ENCODE measurements around the gene MCF2L2. TPM values are rescaled to one million over a fixed set of nuclear protein-coding genes. Genes with fewer than 3 reads are reported as not detected.

MCF2L2 gene
- total and polyA plus RNA-seq, 9 donors = 0.09 to 0.56 (median 0.24) TPM

- no peaks in the 10 kb centered on the region for H3K36me3 ChIP-seq (ENCODE audit: control insufficient read depth, insufficient read depth, low read length)
- H3K9me3 ChIP-seq (replicated peaks; ENCODE audit: control insufficient read depth, low read depth, low read length) = no peaks in the 10 kb centered on the region
- H3K27me3 ChIP-seq (ENCODE audit: control insufficient read depth, insufficient read depth, low read length) = no peaks in the 10 kb centered on the region
- DNase-seq = peak; percentile 77
- no peak overlapping the region for H3K27ac ChIP-seq (ENCODE audit: low read length)
- 65% methylated on average over 6 of the region's 11 CpGs for WGBS (ENCODE audit: insufficient coverage)
- H3K4me1 ChIP-seq (ENCODE audit: control insufficient read depth, insufficient read depth, low read length) = no peaks in the 10 kb centered on the region
- H3K4me3 ChIP-seq (ENCODE audit: low read length) = no peak overlapping the region
These were observed 42.5 kb downstream of the MCF2L2 start for GRCh38 chr3:183385698-183386613.

- DNase-seq = peak; percentile 50
- no peak overlapping the region for H3K4me3 ChIP-seq (ENCODE audit: low read length)
- H3K27ac ChIP-seq (ENCODE audit: low read length) = no peak overlapping the region
- no peaks in the 10 kb centered on the region for H3K27me3 ChIP-seq (ENCODE audit: control insufficient read depth, insufficient read depth, low read length)
- H3K36me3 ChIP-seq (ENCODE audit: control insufficient read depth, insufficient read depth, low read length) = no peaks in the 10 kb centered on the region
- no peaks in the 10 kb centered on the region for H3K9me3 ChIP-seq (replicated peaks; ENCODE audit: control insufficient read depth, low read depth, low read length)
- no CpG with 5 or more reads among the region's 1 CpG for WGBS (ENCODE audit: insufficient coverage)
- H3K4me1 ChIP-seq (ENCODE audit: control insufficient read depth, insufficient read depth, low read length) = no peaks in the 10 kb centered on the region
These were observed 46.7 kb downstream of the MCF2L2 start for GRCh38 chr3:183381673-183382072.

GRCh38 chr3:183381179-183381578 lies 47.2 kb downstream of the MCF2L2 start:
- no peaks in the 10 kb centered on the region for H3K36me3 ChIP-seq (ENCODE audit: control insufficient read depth, insufficient read depth, low read length)
- H3K4me1 ChIP-seq (ENCODE audit: control insufficient read depth, insufficient read depth, low read length) = no peaks in the 10 kb centered on the region
- H3K9me3 ChIP-seq (replicated peaks; ENCODE audit: control insufficient read depth, low read depth, low read length) = no peaks in the 10 kb centered on the region
- no peak overlapping the region for H3K4me3 ChIP-seq (ENCODE audit: low read length)
- 33% methylated on average over 1 of the region's 4 CpGs for WGBS (ENCODE audit: insufficient coverage)
- H3K27ac ChIP-seq (ENCODE audit: low read length) = no peak overlapping the region
- no peaks in the 10 kb centered on the region for H3K27me3 ChIP-seq (ENCODE audit: control insufficient read depth, insufficient read depth, low read length)
- no peak for DNase-seq

GRCh38 chr3:183378951-183379350 lies 49.5 kb downstream of the MCF2L2 start:
- Histone ChIP-seq H3K9me3 (replicated peaks; ENCODE audit: control insufficient read depth, low read depth, low read length) (no peaks in the 10 kb centered on the region), H3K4me1 (ENCODE audit: control insufficient read depth, insufficient read depth, low read length) (no peaks in the 10 kb centered on the region), H3K4me3 (ENCODE audit: low read length) (no peak overlapping the region), H3K27me3 (ENCODE audit: control insufficient read depth, insufficient read depth, low read length) (no peaks in the 10 kb centered on the region), H3K36me3 (ENCODE audit: control insufficient read depth, insufficient read depth, low read length) (no peaks in the 10 kb centered on the region), H3K27ac (ENCODE audit: low read length) (no peak overlapping the region)
- DNase-seq = no peak
- 100% methylated on average over 1 of the region's 3 CpGs for WGBS (ENCODE audit: insufficient coverage)

- no peaks in the 10 kb centered on the region for H3K27me3 ChIP-seq (ENCODE audit: control insufficient read depth, insufficient read depth, low read length)
- H3K36me3 ChIP-seq (ENCODE audit: control insufficient read depth, insufficient read depth, low read length) = no peaks in the 10 kb centered on the region
- H3K9me3 ChIP-seq (replicated peaks; ENCODE audit: control insufficient read depth, low read depth, low read length) = no peaks in the 10 kb centered on the region
- no peak for DNase-seq
- 92% methylated on average over 5 of the region's 12 CpGs for WGBS (ENCODE audit: insufficient coverage)
- no peak overlapping the region for H3K27ac ChIP-seq (ENCODE audit: low read length)
- no peak overlapping the region for H3K4me3 ChIP-seq (ENCODE audit: low read length)
- H3K4me1 ChIP-seq (ENCODE audit: control insufficient read depth, insufficient read depth, low read length) = no peaks in the 10 kb centered on the region
These were observed 49.9 kb downstream of the MCF2L2 start for GRCh38 chr3:183378545-183378944.

GRCh38 chr3:183378008-183378407 lies 50.4 kb downstream of the MCF2L2 start:
- Histone ChIP-seq H3K4me1 (ENCODE audit: control insufficient read depth, insufficient read depth, low read length) (no peaks in the 10 kb centered on the region), H3K9me3 (replicated peaks; ENCODE audit: control insufficient read depth, low read depth, low read length) (no peaks in the 10 kb centered on the region), H3K4me3 (ENCODE audit: low read length) (no peak overlapping the region), H3K27ac (ENCODE audit: low read length) (no peak overlapping the region), H3K36me3 (ENCODE audit: control insufficient read depth, insufficient read depth, low read length) (no peaks in the 10 kb centered on the region), H3K27me3 (ENCODE audit: control insufficient read depth, insufficient read depth, low read length) (no peaks in the 10 kb centered on the region)
- DNase-seq = no peak
- 100% methylated on average over 2 of the region's 3 CpGs for WGBS (ENCODE audit: insufficient coverage)

- no peaks in the 10 kb centered on the region for H3K9me3 ChIP-seq (replicated peaks; ENCODE audit: control insufficient read depth, low read depth, low read length)
- H3K4me1 ChIP-seq (ENCODE audit: control insufficient read depth, insufficient read depth, low read length) = no peaks in the 10 kb centered on the region
- no peaks in the 10 kb centered on the region for H3K27me3 ChIP-seq (ENCODE audit: control insufficient read depth, insufficient read depth, low read length)
- no peak for DNase-seq
- no peak overlapping the region for H3K4me3 ChIP-seq (ENCODE audit: low read length)
- no peaks in the 10 kb centered on the region for H3K36me3 ChIP-seq (ENCODE audit: control insufficient read depth, insufficient read depth, low read length)
- no peak overlapping the region for H3K27ac ChIP-seq (ENCODE audit: low read length)
- 61% methylated on average over 2 of the region's 7 CpGs for whole genome bisulfite sequencing (ENCODE audit: insufficient coverage)
These were observed 51.0 kb downstream of the MCF2L2 start for GRCh38 chr3:183377307-183377959.

- Histone ChIP-seq H3K27me3 (ENCODE audit: control insufficient read depth, insufficient read depth, low read length) (no peaks in the 10 kb centered on the region), H3K4me3 (ENCODE audit: low read length) (no peak overlapping the region), H3K9me3 (replicated peaks; ENCODE audit: control insufficient read depth, low read depth, low read length) (no peaks in the 10 kb centered on the region), H3K4me1 (ENCODE audit: control insufficient read depth, insufficient read depth, low read length) (no peaks in the 10 kb centered on the region), H3K36me3 (ENCODE audit: control insufficient read depth, insufficient read depth, low read length) (no peaks in the 10 kb centered on the region), H3K27ac (ENCODE audit: low read length) (no peak overlapping the region)
- DNase-seq = peak; percentile 74
- WGBS (ENCODE audit: insufficient coverage) = no CpG with 5 or more reads among the region's 5 CpGs
These were observed 52.6 kb downstream of the MCF2L2 start for GRCh38 chr3:183375787-183376186.

GRCh38 chr3:183375337-183375736 lies 53.1 kb downstream of the MCF2L2 start:
- 67% methylated on average over 1 of the region's 6 CpGs for WGBS (ENCODE audit: insufficient coverage)
- Histone ChIP-seq H3K27me3 (ENCODE audit: control insufficient read depth, insufficient read depth, low read length) (no peaks in the 10 kb centered on the region), H3K4me3 (ENCODE audit: low read length) (no peak overlapping the region), H3K4me1 (ENCODE audit: control insufficient read depth, insufficient read depth, low read length) (no peaks in the 10 kb centered on the region), H3K9me3 (replicated peaks; ENCODE audit: control insufficient read depth, low read depth, low read length) (no peaks in the 10 kb centered on the region), H3K27ac (ENCODE audit: low read length) (no peak overlapping the region), H3K36me3 (ENCODE audit: control insufficient read depth, insufficient read depth, low read length) (no peaks in the 10 kb centered on the region)
- DNase-seq = no peak

- Histone ChIP-seq H3K9me3 (replicated peaks; ENCODE audit: control insufficient read depth, low read depth, low read length) (no peaks in the 10 kb centered on the region), H3K27me3 (ENCODE audit: control insufficient read depth, insufficient read depth, low read length) (no peaks in the 10 kb centered on the region), H3K36me3 (ENCODE audit: control insufficient read depth, insufficient read depth, low read length) (no peaks in the 10 kb centered on the region), H3K27ac (ENCODE audit: low read length) (no peak overlapping the region), H3K4me3 (ENCODE audit: low read length) (no peak overlapping the region), H3K4me1 (ENCODE audit: control insufficient read depth, insufficient read depth, low read length) (no peaks in the 10 kb centered on the region)
- no peak for DNase-seq
- no CpG with 5 or more reads among the region's 3 CpGs for WGBS (ENCODE audit: insufficient coverage)
These were observed 55.5 kb downstream of the MCF2L2 start for GRCh38 chr3:183372911-183373310.
